GM21825 (cell line): ENCODE data around the gene RPH3AL.

ENCODE experiments used
- ATAC-seq: cut with Tn5 transposase; IDR thresholded peaks from one replicate; pipeline ENCODE4 v1.9.1; 2021; ENCODE audit warnings: mild to moderate bottlenecking, moderate library complexity; ENCODE audit not compliant: unreplicated experiment

The RPH3AL gene

DNA sequence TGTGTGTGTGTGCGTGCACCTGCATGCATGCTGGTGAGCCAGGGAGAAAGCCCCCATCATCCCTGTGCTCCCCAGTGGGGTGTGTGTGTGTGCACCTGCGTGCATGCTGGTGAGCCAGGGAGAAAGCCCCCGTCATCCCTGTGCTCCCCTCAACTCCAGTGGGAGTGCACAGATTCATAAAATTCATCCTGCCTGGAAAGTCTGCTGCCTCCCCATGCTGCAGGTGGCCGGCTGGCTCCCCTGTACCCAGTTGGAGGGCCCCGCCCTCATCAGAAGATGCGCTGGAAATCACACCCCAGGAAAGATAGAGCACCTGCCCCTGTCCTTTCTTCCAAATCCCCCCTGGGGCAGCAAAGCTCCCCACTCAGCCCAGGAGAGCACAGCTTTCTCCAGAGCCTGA is 86.4 kb downstream of the RPH3AL start:
- ATAC-seq: no peak

DNA sequence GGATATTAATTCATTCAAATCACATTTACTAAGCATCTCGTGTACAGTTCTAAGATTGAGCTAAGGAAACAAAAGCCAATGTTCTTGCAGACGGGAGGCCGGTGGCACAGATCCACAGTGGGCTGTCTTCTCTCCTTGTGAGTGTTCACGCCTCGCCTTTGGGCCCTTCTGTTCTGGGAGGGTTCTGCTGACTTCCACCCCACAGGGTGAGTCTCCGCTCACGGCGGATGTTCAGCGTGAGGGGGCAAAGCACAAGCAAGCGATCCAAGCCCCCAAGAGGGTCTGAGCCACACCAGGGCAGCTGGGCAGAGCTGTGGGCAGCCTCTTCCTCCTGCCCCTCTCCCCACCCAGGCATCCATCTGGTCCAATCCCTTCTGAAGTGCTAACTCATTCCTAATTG is 86.9 kb downstream of the RPH3AL start:
- no peak for ATAC-seq

DNA sequence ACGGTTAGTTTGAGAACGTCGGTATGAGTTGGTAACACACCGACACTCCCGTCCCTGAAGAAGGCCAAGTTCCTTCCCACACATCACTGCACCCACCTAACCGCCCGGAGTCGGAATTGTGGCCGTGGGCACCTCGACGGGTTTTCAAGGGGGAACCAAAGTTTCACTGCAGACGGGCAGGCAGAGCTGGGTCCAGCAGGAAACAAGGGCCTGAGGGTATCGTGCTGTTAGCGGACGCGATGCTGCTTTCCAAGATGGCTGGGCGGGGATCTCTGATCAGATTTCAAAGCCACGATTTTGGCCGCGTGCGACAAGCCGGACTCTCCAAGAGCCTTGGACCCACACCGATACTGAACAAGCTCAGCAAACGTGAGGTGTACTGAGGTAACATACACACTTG is 88.8 kb downstream of the RPH3AL start:
- ATAC-seq: no peak

GRCh38 chr17:263271-263670 is 89.3 kb downstream of the RPH3AL start:
- no peak for ATAC-seq

GRCh38 chr17:261635-262034 is 91.0 kb downstream of the RPH3AL start:
- ATAC-seq: no peak

DNA sequence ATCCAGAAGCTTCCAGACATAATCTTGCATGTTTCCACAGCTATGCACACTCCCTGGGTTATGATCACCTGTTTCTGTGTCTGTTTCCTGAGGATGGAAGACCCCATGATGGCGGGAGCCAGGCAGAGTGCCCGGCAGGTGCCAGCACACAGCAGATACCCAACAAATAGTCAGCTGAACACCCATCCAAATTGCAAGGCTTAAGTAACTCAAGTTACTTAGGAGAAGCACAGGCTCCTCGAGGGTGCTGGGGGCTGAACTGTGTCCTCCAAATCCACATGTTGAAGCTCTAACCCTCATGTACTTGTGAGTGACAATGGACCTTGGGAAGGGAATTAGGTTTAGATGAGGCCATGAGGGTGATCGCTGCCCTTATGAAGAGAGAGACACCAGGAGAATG is 91.7 kb downstream of the RPH3AL start:
- ATAC-seq: no peak

DNA sequence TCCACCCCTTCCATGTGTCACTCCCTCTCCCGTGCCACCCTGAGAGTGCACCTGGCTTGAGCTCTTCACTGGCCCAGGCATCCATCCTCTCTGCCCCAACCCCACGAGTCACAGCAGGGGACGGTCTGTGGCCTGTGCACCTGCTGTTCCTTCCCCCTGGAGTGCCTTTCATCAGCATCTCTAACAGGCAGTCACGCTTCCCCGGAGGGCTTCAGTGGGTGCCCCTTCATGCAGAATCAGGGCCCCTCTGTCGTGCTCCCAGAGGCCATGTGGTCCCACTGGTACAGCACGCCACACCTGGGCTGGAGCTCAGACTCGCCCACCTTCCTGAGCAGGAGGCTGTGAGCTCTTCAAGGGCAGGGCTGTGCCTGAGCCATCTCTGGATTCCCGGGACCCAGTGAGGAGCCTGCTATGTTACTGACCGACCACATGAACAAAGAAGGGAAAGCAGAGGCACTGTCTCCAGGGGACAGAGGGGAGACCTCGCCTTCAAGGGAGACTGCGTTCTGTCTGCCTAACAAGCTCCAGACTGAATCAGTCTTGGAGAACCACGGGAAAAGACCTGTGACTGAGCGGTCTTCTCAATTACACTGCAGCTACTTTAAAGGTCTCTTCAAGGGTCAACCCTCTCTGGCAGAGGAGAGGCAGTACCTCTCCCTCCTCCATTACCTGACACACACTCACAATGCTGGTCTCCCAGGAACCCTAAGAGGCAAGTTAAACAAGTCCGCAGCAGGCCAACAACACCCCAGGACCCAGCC is 92.4 kb downstream of the RPH3AL start:
- no peak for ATAC-seq

GRCh38 chr17:259341-259976 is 93.1 kb downstream of the RPH3AL start:
- ATAC-seq: no peak

DNA sequence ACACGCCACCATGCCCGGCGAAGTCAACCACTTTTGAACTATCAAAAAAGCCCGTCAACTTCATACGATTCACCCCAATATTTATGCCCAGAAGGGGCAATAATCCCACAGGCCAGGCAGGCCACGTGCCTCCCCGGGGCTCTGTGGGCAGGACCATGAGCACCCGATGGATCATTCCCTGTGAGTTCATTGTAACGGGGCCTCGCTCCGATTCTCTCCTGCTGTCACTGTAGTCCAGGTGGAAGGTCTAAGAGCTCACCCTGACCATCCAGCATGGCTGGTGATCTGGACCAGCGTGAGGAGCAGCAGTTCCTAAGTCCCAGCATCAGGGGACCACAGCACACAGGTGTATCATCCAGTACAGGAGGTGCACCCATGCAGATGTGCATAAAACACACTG is 93.7 kb downstream of the RPH3AL start:
- no peak for ATAC-seq

GRCh38 chr17:258045-258734 is 94.4 kb downstream of the RPH3AL start:
- no peak for ATAC-seq

- ATAC-seq: no peak
Measured at GRCh38 chr17:253091-253846, 99.3 kb downstream of the RPH3AL start.

DNA sequence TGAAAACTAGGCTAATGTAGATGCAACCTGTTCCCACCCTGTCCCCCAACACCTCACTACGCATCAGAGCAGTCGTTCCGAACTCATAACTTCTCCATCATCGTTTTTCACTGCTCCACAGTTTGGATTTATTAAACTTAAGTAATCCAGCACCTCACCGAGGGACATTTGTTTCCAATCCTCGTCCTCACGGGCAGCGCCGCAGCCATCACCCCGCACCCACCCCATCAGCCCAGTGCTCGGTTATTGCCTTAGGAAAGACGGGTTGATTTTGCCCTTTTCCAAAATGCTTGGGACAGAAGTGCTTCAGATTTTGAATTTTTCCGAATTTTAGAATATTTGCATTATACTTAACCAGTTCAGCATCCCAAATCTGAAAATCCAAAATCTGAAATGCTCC is 100.2 kb downstream of the RPH3AL start:
- ATAC-seq: no peak

DNA sequence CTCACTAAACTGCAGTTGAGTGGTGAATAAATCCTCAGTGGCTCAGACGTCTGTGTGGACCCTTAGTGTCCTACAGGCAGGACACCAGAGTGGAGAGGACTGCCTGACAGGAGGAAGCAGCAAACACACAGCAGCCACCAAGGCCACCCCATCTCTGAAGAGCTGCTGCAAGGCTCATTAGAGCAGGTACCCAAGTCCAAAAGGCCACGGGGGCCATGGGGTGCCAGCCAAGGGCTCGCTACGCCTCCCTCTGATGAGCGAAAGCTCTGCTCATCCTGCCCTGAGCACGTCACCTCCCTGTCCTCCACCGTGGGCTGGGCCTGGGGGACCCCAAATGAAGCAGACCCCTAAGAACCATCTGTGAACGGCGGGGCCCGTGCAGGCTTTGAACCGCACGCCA is 101.1 kb downstream of the RPH3AL start:
- ATAC-seq: no peak

DNA sequence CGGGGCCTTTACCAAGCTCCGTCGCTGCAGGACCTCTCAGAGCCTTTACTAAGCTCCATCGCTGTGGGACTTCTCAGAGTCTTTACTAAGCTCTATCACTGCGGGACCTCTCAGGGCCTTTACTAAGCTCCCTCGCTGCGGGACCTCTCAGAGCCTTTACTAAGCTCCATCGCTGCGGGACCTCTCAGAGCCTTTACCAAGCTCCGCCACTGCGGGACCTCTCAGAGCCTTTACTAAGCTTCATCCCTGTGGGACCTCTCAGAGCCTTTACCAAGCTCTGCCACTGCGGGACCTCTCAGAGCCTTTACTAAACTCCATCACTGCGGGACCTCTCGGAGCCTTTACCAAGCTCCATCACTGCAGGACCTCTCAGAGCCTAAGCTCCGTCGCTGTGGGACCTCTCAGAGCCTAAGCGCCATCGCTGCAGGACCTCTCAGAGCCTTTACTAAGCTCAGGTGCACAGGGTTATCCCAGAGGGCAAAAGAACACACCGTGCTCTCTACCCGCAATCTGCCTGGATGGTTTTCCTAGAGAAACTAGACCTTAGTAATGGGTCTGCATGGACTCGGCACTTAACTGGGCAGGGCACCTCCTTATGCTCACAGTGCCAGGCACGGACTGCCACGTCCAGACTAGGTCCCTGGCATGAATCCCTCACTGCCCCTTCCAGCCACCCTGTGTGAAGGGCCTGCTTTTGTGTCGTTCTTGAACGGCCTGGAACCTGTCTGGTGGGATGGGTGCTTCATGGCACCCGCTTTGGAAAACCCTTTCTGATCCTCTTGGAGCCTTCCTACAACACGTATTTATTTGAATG is 101.9 kb downstream of the RPH3AL start:
- ATAC-seq: no peak

- ATAC-seq: no peak
Measured at GRCh38 chr17:249236-249993, 103.2 kb downstream of the RPH3AL start.

DNA sequence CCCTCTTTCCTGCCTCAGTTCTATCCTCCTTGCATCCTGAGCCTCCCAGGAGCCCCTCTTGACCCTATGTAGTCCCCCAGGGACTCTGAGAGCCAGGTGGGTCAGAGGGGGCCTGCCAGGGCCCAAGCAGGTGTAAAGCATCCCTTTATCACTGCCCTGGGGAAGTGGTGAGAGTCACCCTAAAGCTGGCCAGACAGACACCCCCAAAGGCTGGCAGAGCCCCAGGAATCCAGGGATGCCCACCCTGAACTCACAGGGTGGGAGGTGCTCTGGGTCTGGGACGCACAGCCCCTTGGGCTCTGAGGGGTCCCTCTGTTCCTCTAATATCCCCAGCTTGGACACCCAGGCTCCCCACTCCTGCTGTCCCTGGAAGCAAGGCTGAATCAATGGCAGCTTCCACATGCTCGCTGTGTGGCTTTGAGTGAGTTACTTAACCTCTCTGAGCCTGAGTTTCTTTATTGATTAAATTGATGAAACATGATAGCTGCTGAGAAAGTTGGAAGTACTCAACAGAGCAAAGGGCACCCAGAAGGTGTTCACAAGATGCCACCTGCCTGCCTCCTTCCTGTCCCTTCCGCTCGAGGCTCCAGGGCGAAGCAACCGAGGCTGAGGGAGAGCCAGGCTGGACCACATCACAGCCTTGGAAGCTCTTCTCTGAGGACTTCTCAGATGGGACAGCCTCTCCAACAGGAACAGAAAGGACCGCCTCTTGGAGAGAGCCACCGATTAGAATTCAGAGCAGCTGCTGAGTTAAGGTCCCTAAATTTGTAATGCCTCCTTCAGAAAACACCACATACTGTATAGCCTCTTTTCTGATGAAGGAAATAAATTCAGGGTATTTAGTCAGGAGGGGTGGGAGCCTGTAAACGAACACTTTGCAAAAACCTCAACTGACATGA is 104.0 kb downstream of the RPH3AL start:
- ATAC-seq: no peak

GRCh38 chr17:247767-248166 is 104.8 kb downstream of the RPH3AL start:
- ATAC-seq: no peak

DNA sequence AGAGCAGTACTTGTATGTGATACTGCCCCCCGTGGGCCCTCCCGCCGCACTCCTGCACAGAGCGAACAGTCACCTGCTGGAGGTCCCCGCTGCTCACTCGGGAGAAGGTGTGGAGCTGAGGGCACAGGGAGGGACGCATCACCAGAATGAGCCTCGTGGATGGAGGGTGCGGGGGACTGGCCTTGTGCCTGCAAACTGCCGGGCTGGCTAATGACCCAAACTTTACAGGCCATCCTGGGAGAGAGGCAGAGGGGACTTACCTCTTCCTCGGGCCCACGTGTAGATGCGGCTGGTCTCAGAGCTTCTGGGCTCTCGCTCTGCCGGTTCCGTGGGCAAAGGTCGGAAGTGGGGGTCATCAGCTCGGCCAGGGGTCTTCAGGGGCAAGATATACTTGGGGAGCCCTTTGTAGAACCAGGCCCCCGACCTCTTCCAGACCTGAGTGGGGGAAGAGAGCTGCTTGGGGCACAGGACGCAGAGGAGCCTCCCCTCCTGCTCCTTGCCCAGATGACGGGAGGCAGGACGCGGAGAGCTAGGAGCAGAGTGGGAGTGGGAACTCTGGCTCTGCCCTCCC is 105.7 kb downstream of the RPH3AL start:
- ATAC-seq: no peak

- ATAC-seq: no peak
Measured at GRCh38 chr17:246226-246625, 106.4 kb downstream of the RPH3AL start.
